HL-60 (cell line): ENCODE data around the gene RC3H2.

Source experiments
- CTCF ChIP-seq: IDR thresholded peaks from one replicate; pipeline ENCODE4 v1.5.1; 2011; ENCODE audit warnings: low read length, control low read depth, inconsistent platforms; ENCODE audit not compliant: insufficient read depth
- POLR2AphosphoS5 ChIP-seq: IDR thresholded peaks from 2 replicates; pipeline ENCODE4 v1.6.1; 2012; ENCODE audit warnings: low read depth
- REST ChIP-seq: IDR thresholded peaks from 2 replicates; pipeline ENCODE4 v1.6.1; 2012; ENCODE audit warnings: low read depth; ENCODE audit not compliant: insufficient replicate concordance

GRCh38 chr9:122827761-122828093 lies 77.4 kb downstream of the RC3H2 start:
- TF ChIP-seq CTCF (no peak), POLR2AphosphoS5 (no peak), REST (no peak)
